ENCODE measurements around the gene DRAXIN.
"Not testable (repeated sequence)": the region's sequence is repeated elsewhere in the genome, so short reads cannot be mapped to it uniquely, and the experiment has no call there.

The DRAXIN gene, protein sequence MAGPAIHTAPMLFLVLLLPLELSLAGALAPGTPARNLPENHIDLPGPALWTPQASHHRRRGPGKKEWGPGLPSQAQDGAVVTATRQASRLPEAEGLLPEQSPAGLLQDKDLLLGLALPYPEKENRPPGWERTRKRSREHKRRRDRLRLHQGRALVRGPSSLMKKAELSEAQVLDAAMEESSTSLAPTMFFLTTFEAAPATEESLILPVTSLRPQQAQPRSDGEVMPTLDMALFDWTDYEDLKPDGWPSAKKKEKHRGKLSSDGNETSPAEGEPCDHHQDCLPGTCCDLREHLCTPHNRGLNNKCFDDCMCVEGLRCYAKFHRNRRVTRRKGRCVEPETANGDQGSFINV

DNA sequence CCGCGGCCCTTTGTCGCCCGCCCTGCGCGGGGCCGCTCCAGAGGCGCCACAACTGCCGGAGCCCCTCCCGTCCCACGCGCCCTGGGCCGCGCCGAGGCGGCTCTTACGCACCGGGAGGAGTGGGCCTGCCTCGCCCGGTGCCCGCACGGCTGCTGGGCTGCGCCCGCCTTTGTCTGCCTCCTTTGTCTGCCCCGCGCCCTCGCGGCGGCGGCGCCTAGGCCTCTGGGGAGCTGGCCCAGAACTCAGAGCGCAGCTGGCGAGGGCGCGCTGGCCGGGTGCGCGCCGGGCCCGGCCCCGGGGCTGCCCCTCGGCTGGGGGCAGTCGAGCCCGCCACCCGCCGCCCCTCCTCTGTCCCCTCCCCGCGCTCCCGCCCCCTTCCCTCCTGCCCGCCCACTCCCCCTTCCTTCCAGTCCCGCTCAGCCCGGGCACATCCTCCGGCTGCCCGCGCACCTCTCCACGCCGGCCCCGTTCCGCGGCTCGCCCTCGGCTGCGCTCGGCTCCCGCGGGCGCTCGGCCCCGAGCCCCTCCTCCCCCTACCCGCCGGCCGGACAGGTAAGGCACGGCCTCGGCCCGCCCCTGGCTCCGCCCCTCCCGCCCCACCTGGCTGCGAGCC is at the start of gene DRAXIN:
Gene DRAXIN (plus strand): TSS at position 409 of the 613 bp plus-strand sequence. CDS start 14,549 bp downstream, outside the sequence.
- no peak within 1 kb of the TSS for H3K4me3 ChIP-seq (ENCODE audit: low read depth, low read length)
- TF ChIP-seq, protein P1, sequence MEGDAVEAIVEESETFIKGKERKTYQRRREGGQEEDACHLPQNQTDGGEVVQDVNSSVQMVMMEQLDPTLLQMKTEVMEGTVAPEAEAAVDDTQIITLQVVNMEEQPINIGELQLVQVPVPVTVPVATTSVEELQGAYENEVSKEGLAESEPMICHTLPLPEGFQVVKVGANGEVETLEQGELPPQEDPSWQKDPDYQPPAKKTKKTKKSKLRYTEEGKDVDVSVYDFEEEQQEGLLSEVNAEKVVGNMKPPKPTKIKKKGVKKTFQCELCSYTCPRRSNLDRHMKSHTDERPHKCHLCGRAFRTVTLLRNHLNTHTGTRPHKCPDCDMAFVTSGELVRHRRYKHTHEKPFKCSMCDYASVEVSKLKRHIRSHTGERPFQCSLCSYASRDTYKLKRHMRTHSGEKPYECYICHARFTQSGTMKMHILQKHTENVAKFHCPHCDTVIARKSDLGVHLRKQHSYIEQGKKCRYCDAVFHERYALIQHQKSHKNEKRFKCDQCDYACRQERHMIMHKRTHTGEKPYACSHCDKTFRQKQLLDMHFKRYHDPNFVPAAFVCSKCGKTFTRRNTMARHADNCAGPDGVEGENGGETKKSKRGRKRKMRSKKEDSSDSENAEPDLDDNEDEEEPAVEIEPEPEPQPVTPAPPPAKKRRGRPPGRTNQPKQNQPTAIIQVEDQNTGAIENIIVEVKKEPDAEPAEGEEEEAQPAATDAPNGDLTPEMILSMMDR (IDR thresholded peaks at IDR 0.05; ENCODE audit: low read depth, low read length) = no peak

DNA sequence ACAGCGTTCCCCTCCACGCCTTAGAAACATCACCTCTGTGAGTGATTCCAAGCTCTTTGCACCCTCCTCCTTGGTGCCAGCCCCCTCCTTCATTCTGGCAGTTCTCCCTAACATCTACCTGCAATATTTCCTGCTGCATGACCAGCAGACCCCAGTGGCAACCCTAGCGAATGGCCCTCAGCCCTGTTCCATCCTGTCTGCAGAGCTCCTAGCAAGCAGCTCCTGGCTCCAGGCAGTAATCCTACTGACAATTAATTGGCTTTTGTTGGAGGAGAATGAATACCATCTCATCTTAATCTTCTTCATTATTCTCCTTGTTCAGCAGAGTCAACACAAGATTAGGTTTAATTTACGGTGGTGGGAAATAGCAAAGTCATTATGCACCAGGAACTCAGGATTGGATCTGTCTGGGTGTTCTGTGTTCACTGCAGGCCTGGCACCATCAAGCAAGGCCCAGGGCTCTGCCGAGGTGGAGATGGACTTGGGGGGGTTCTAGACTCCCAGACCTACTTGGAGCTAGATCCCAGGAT is 49.7 kb upstream of the DRAXIN start:
- TF ChIP-seq, protein P1 (IDR thresholded peaks at IDR 0.05; ENCODE audit: low read depth, low read length) = no peak
- no peak overlapping the region for H3K4me3 ChIP-seq (ENCODE audit: low read depth, low read length)

DNA sequence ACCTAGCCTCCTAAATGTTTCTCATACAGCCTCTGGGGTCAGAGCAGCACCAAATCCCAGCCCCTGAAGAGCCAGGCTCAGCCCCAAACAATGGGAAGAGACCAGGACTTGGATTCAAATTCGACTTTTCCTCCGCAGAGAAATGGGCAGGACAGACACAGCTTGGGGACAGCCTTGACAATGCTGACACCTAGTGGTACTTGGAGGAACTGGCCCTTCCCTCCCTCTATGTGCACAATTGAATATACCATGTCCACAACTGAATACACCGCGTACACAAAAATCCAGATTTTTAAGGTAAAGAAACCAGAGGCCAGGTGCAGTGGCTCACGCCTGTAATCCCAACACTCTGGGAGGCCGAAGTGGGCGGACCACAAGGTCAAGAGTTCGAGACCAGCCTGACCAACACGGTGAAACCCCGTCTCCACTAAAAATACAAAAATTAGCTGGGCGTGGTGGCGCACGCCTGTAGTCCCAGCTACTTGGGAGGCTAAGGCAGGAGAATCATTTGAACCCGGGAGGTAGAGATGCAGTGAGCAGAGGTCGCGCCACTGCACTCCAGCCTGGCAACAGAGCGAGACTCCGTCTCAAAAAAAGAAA is 49.0 kb upstream of the DRAXIN start:
- TF ChIP-seq, protein P1 (IDR thresholded peaks at IDR 0.05; ENCODE audit: low read depth, low read length) = peak; percentile 98
- not testable (repeated sequence) for H3K4me3 ChIP-seq (ENCODE audit: low read depth, low read length)

DNA sequence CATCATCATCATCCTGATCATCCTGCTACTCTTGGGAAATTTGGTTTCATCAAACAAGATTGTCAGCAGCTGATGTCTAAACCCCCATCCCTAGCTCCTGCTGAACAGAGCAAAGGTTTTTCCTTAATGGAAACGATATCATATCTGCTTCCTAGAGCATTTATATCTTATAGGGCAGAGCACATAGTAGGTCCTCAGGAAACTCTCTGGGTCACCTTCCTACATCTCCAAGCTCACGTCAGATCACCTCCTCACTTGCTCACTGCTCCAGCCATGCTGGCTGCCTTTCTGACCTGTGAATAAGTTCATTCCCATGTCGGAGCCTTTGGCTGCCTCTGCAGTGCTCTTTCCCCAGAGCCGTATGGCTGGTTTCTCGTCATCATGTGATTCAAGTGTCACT is 47.7 kb upstream of the DRAXIN start:
- no peak overlapping the region for H3K4me3 ChIP-seq (ENCODE audit: low read depth, low read length)
- TF ChIP-seq, protein P1 (IDR thresholded peaks at IDR 0.05; ENCODE audit: low read depth, low read length) = no peak

DNA sequence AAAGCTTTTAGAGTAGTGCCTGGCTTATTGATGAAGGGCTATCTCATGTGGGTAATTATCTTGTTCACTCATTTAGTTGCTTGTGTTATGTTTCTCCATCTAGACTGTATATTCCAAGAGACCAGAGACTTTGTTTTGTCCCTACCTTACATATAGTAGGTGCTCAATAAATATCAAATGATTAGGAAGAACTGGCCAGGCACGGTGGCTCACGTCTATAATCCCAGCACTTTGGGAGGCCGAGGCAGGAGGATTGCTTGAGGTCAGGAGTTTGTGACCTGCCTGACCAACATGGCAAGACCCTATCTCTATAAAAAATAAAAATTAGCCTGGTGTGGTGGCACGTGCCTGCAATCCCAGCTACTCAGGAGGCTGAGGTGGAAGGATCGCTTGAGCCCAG is 46.2 kb upstream of the DRAXIN start:
- H3K4me3 ChIP-seq (ENCODE audit: low read depth, low read length) = no peak overlapping the region
- TF ChIP-seq, protein P1 (IDR thresholded peaks at IDR 0.05; ENCODE audit: low read depth, low read length) = no peak

DNA sequence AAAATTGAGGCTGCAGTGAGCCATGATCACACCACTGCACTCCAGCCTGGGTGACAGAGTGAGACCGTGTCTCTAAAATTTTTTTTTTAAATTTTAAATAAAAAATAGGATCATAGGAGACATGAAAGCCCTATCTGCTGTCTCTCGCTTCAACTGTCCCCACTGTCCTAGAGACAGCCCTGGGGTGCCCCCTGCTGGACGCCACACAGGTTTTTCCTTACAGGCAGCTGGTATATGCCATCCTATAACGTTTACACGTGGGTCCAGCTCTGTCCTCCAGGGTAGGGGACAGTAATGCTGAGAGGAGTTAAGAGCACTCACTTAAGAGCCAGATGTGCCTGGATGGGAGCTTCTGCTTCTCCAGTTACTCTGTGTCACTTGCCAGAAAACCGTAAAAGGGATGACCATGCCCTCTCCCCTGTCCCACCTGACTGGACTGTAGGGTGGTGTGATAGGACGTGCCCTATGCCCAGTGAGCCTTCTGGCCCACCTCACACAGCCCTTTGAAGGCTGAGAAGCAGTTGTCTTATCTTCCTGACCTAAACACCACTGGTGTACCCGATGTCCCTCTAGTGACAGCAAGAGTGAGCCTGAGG is 45.7 kb upstream of the DRAXIN start:
- H3K4me3 ChIP-seq (ENCODE audit: low read depth, low read length) = no peak overlapping the region
- TF ChIP-seq, protein P1 (IDR thresholded peaks at IDR 0.05; ENCODE audit: low read depth, low read length) = peak; percentile 84
